ENCODE results near the gene STXBP3. TPM values are rescaled to one million over a fixed set of nuclear protein-coding genes. Genes with fewer than 3 reads are reported as not detected.

Gene STXBP3
- total RNA-seq, 1 donor from 2014 or later: 78.0 TPM

- ATAC-seq (no peak), DNase-seq (ENCODE audit: low spot score) (no peak)
- intact Hi-C loops (cut with DNase I): no loop called here
Observed at GRCh38 chr1:108785880-108786279, 39.4 kb downstream of the STXBP3 start.

DNA sequence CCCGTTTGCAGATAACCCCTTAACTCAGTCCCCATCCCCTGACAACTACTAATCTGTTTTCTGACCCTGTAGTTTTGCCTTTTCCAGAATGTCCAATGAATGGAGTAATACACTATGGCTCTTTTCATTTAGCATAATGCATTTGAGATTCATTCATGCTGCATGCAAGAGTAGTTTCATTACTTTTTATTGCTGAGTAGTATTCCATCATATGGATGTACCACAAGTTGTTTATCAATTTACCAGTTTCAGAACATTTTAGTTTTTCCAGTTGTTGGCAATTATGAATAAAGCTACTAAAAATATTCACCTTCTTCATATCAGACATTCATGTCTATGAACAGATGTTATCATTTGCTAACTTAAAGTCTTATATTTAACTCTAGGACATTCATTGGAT lies 45.3 kb downstream of the STXBP3 start:
- DNase-seq (ENCODE audit: low spot score) (no peak), ATAC-seq (no peak)
- intact Hi-C loops (cut with DNase I): no loop called here

DNA sequence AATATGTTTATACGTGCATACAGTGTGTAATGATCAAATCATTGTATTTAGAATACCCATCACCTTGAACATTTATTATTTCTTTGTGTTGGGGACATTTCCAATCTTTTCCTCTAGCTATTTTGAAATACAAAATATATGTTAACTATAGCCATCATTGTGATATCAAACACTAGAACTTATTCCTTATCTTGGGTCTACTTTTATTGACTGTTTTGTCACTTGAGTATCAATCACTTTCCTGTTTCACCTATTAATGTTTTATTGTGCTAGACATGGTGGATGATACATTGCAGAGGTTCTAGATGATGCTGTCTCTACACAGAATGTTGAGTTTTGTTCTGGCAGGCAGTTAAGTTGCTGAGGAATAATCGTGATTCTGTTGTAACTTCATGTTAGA lies 45.9 kb downstream of the STXBP3 start:
- ATAC-seq: no peak
- DNase-seq (ENCODE audit: low spot score): no peak
- intact Hi-C loops (cut with DNase I): no loop called here

- no peak for DNase-seq (ENCODE audit: low spot score)
- ATAC-seq: no peak
- intact Hi-C loops (cut with DNase I): no loop called here
Observed at GRCh38 chr1:108799001-108799400, 52.5 kb downstream of the STXBP3 start.

DNA sequence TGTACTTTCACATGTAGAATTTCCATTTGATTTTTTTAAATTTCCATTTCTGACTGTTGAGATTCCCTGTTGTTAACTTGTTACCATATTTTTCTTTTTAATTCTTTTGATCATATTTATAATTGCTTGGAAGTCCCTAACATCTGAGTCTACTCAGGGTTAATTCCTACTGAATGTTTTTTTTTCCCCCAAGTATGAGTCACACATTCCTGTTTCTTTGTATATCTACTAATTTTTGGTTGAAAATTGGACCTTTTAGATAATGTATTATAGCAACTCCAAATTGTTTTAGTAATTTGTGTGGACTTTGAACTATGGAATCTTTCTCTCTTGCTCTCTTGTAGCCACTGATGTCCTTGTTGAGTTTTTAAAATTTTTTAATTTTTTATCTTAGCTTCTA lies 54.6 kb downstream of the STXBP3 start:
- DNase-seq (ENCODE audit: low spot score) (no peak), ATAC-seq (no peak)
- intact Hi-C loops (cut with DNase I): no loop called here

DNA sequence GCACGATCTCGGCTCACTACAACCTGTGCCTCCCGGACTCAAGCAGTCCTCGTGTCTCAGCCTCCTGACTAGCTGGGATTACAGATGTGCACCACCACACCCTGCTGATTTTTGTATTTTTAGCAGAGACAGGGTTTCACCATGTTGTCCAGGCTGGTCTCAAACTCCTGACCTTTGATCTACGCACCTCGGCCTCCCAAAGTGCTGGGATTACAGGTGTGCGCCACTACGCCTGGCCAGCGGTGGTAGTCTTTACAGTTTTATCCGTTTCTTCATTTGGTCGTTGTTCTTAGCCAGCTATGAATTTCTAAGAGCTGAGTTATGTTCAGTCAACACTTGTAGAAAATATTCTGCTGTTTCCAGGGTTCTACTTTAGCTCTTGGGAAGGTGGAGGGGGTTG lies 57.1 kb downstream of the STXBP3 start:
- intact Hi-C loops (cut with DNase I): no loop called here
- DNase-seq (ENCODE audit: low spot score): no peak
- ATAC-seq: no peak

DNA sequence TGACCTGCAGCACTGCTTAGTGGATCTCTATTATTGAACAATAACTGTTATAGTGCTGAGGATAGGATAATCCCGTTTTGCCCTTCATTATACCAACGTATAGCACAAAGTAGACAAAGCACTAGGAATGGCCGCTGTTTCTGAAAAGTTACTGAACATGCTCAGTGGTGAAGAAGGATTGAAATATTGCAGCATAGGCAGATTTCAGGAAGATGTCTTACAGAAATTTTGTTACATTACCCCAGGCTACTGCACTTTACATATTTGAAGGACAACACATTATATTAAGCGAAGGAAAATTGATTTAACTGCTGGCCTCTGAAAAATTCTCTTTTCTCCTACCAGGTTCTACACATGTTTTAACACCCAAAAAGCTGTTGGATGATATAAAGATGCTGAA lies 62.0 kb downstream of the STXBP3 start:
- ATAC-seq (no peak), DNase-seq (ENCODE audit: low spot score) (no peak)
- intact Hi-C loops (cut with DNase I): no loop called here

GRCh38 chr1:108811611-108812010 lies 65.1 kb downstream of the STXBP3 start:
- intact Hi-C loops (cut with DNase I): no loop called here
- ATAC-seq (no peak), DNase-seq (ENCODE audit: low spot score) (no peak)

GRCh38 chr1:108813326-108813725 lies 66.9 kb downstream of the STXBP3 start:
- intact Hi-C loops (cut with DNase I): no loop called here
- ATAC-seq (no peak), DNase-seq (ENCODE audit: low spot score) (no peak)

DNA sequence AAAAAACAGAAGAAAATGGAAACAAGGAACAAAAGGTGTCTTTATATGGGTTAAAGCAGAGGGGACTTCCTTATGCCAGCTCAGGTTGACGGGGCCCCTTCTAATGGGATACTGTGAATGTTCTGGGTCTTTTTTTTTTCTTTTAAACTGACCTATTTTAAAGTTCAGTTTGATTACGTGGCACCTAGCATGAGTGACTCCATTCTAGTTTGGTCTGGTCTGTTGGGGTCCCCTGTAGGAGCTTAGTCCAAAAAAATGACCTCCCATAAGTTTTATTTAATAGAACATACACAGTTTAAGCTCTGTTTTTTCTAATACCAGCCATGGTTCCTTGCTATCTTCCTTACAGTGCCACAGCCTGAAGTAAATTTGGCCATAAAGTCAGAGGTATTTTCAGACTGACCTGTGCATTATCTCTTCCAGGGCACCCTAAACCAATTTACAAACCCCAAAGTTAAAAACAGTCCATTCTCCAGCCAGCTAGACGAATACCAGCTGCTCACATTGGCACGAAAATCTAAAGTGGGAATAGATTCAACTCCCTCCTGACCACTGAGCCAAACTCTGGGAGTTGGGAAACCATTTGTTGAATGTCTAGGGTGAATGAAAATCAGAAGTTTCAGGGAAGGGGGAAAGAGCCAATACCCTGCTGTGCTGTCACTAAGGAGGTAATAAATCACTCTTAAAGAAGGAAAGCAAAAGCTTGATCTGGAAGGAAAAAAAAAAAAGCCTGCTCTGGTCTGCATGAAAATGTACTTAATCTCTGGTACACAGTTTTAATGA lies 68.1 kb downstream of the STXBP3 start:
- DNase-seq (ENCODE audit: low spot score): no peak
- intact Hi-C loops (cut with DNase I): no loop called here
- no peak for ATAC-seq

DNA sequence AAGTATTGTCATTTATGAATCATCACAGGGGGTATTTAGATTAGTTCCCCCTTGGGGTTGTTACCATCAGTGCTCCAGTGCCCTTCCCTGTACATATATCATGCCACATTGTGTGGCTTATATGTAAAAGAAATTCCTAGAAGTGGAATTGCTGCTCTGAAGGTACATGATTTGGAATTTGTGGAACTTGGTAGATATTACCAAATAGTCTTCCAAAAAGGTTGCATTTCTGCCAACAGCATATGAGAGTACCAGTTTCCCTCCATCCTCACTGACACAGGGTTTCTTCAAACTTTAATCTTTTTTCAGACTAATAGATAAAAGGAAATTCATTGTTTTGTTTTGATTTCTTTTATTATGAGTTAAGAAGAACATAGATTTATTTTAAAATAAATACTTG lies 69.1 kb downstream of the STXBP3 start:
- intact Hi-C loops (cut with DNase I): no loop called here
- no peak for ATAC-seq
- no peak for DNase-seq (ENCODE audit: low spot score)

- intact Hi-C loops (cut with DNase I): no loop called here
- DNase-seq (ENCODE audit: low spot score) (peak; percentile 85), ATAC-seq (peak; percentile 94)
Observed at GRCh38 chr1:108816049-108816893, 69.8 kb downstream of the STXBP3 start.

DNA sequence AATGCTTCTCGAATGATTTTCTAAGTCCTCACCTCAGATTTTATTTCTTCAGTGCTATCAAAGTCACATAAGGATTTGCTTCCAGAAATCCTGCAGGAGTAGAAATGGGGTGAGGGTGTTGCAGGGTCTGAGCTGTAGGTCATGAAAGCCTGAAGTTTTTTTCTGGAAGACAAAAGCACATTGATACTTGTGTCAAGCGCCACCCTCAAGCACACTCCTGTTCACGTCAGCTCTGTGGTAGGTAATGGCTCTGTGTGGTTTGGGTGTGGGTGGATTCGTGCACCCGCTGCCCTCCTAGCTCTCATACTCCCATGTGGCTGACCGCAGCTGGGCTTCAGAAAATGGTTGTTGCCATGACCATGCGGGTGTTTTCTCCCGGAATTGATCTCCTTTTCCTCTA lies 70.5 kb downstream of the STXBP3 start:
- ATAC-seq: peak; percentile 94
- intact Hi-C loops (cut with DNase I): no loop called here
- DNase-seq (ENCODE audit: low spot score): peak; percentile 84

GRCh38 chr1:108817811-108818210 lies 71.3 kb downstream of the STXBP3 start:
- DNase-seq (ENCODE audit: low spot score) (no peak), ATAC-seq (no peak)

DNA sequence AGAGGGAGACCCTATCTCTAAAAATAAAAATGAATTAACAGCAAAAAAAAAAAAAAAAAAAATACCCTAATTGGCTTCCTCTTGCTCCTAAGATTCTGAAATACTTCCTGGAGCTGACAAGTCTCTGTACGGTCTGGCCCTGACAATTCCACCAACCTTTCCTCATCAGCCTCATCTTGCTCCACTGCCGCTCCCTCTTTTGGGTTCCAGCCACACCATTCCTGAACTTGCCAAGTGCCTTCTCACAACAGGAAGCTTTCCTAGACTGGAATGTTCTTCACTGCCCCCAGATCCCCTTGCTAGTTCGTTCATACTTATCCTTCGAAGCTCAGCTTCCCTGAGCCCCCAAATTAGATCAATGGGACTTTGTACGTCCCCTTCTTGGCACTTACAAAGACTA lies 73.4 kb downstream of the STXBP3 start:
- DNase-seq (ENCODE audit: low spot score): no peak
- intact Hi-C loops (cut with DNase I): no loop called here
- no peak for ATAC-seq

More at GRCh38 chr1:108817811-108818210, 71.3 kb downstream of the STXBP3 start:
- intact Hi-C loops (cut with DNase I): no loop called here

GRCh38 chr1:108823632-108824031 lies 77.2 kb downstream of the STXBP3 start:
- intact Hi-C loops (cut with DNase I): no loop called here
- DNase-seq (ENCODE audit: low spot score) (no peak), ATAC-seq (no peak)

- no peak for DNase-seq (ENCODE audit: low spot score)
- intact Hi-C loops (cut with DNase I): no loop called here
- no peak for ATAC-seq
Observed at GRCh38 chr1:108824051-108824450, 77.6 kb downstream of the STXBP3 start.

DNA sequence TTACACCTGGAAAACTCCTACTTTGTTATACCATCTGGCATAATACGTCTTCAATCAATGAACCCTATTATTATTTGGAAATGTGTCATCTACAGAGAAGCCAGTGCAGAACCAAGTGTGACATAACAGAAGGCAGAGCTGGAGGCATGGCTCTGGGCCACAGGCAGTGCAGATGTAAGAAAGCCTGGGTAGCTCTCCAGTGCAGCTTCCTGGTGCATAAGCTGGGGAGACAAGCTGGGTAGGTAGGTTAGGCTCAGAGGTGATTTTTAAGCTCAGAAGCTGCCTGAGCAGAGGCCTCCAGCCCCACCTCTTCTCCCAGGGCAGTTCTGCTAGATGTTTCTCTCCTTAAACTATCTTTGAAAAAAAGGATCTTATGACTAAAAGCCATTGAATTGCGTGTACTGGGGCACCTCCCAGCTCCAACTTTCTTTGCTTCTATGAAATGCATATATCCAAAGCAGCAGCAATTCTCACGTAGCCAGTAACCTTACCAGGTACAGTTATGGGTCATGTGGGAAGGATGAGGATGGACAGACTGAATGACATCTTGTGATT lies 79.7 kb downstream of the STXBP3 start:
- no peak for ATAC-seq
- DNase-seq (ENCODE audit: low spot score): no peak
- intact Hi-C loops (cut with DNase I): loop anchor here (5.0 kb wide), 1 partner anchor 66 kb away; no protein-coding TSS in a partner anchor

GRCh38 chr1:108828074-108828961 lies 81.8 kb downstream of the STXBP3 start:
- DNase-seq (ENCODE audit: low spot score): peak; percentile 91
- peak; percentile 91 for ATAC-seq
- intact Hi-C loops (cut with DNase I): loop anchor here (5.0 kb wide), 1 partner anchor 64 kb away; no protein-coding TSS in a partner anchor

Data from sciatic nerve (tissue), 2 donors.